HUES64 (cell line): ENCODE results near the gene DHFR.
"Not testable (repeated sequence)": the region's sequence is repeated elsewhere in the genome, so short reads cannot be mapped to it uniquely, and the experiment has no call there.

Experiments
- H3K27ac ChIP-seq: 2 replicates; pipeline ENCODE4 v1.7.0; 2013; ENCODE audit warnings: low read depth, low read length, inconsistent platforms
- H3K27me3 ChIP-seq: 2 replicates; pipeline ENCODE4 v1.6.1; 2013; ENCODE audit warnings: mild to moderate bottlenecking, low read length; ENCODE audit not compliant: insufficient read depth
- H3K36me3 ChIP-seq: 2 replicates; pipeline ENCODE4 v1.6.1; 2013; ENCODE audit warnings: mild to moderate bottlenecking, low read length; ENCODE audit not compliant: insufficient read depth
- H3K4me1 ChIP-seq: 2 replicates; pipeline ENCODE4 v1.6.1; 2013; ENCODE audit warnings: mild to moderate bottlenecking, low read length, moderate library complexity; ENCODE audit not compliant: insufficient read depth
- H3K4me3 ChIP-seq: 2 replicates; pipeline ENCODE4 v1.5.1; 2013; ENCODE audit warnings: mild to moderate bottlenecking, low read length, moderate library complexity
- H3K9ac ChIP-seq: 2 replicates; pipeline ENCODE4 v1.6.1; 2013; ENCODE audit warnings: mild to moderate bottlenecking, low read depth, low read length
- H3K9me3 ChIP-seq: 2 replicates; pipeline ENCODE4 v1.6.1; 2013; ENCODE audit warnings: low read depth, low read length; ENCODE audit not compliant: insufficient read depth
- WGBS: fragments of 150-250, 120-280 bp; methylation state at CpG from one replicate; pipeline ENCODE4 v1.1.7; 2013; ENCODE audit warnings: missing lambda C conversion rate; 5-methylcytosine and 5-hydroxymethylcytosine counted together

The DHFR gene

DNA sequence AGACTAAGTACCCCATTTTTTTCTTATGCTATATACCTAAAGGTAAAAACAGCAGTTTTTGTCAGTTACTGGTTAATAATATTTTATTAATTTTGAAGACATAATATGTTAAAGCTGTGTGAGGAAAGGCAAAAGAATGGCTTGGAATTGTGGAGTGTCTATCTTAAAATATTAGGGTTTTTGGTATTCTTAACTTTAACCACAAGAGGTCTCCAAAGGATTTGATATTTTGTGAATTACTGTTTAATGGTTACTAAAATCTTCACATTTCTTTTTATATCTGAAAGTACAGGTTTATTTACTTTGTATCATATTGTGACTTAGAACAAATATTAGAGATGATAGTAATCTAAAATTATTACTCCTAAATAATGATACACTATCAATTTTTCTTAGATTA, 32.0 kb upstream of the DHFR start:
- peaks cover 7% of the 10 kb centered on the region for H3K4me1 ChIP-seq
- H3K27ac ChIP-seq: no peak overlapping the region
- no peaks in the 10 kb centered on the region for H3K27me3 ChIP-seq
- no peaks in the 10 kb centered on the region for H3K9me3 ChIP-seq
- H3K4me3 ChIP-seq: no peak overlapping the region
- H3K9ac ChIP-seq: no peak overlapping the region
- H3K36me3 ChIP-seq: peaks cover 18% of the 10 kb centered on the region

DNA sequence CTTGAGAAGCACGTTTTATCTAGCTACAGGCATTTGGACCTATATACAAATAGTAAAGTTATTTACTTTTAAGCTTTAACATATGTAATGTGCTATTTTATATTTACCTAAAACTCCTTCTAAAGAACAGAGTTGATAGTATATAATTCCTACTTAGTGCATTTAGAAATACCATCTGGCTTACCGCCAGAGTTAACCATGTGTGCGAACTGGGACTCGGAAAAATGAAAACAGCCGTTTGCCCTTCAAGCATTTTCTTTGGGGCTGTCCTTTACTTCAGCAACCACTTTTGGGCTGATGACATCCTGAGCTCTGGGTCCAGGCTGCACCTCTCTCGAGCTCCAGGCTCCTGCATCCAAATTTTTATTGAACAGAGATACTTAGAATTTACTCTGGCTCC, 21.9 kb upstream of the DHFR start:
- WGBS: 83% methylated on average over 5 of the region's 6 CpGs
- H3K9ac ChIP-seq: no peak overlapping the region
- peaks cover 76% of the 10 kb centered on the region for H3K36me3 ChIP-seq
- H3K9me3 ChIP-seq: no peaks in the 10 kb centered on the region
- no peaks in the 10 kb centered on the region for H3K4me1 ChIP-seq
- no peak overlapping the region for H3K27ac ChIP-seq
- H3K27me3 ChIP-seq: no peaks in the 10 kb centered on the region
- H3K4me3 ChIP-seq: no peak overlapping the region

DNA sequence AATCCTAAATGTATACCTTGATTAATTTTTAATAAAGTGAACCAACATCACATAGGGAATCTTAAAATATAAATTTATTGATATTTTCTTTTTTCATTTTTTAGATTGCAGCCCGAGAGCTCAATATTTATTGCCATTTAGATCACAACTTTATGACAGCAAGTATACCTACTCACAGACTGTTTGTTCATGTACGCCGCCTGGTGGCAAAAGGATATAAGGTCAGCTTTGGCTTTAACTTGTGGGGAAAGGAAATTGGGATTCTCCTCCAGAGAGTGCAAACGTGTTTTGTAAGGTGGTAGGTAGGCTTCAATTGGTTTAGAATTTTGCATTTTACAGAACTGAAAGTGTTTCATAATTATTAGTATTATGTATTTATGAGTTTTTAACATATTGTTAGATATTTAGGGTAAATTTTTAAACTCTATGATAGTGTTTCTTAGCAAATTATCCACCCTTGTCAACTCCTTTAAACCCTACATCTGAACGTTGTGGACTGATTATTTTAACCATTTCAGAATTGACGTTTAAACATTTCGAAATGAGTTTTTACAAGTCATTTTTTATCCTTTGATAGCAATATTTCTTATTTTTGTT, 17.5 kb upstream of the DHFR start:
- no peaks in the 10 kb centered on the region for H3K27me3 ChIP-seq
- H3K4me1 ChIP-seq: no peaks in the 10 kb centered on the region
- H3K9me3 ChIP-seq: no peaks in the 10 kb centered on the region
- no peak overlapping the region for H3K9ac ChIP-seq
- peaks cover 69% of the 10 kb centered on the region for H3K36me3 ChIP-seq
- no peak overlapping the region for H3K4me3 ChIP-seq
- 46% methylated on average over 5 of the region's 7 CpGs for WGBS
- no peak overlapping the region for H3K27ac ChIP-seq

DNA sequence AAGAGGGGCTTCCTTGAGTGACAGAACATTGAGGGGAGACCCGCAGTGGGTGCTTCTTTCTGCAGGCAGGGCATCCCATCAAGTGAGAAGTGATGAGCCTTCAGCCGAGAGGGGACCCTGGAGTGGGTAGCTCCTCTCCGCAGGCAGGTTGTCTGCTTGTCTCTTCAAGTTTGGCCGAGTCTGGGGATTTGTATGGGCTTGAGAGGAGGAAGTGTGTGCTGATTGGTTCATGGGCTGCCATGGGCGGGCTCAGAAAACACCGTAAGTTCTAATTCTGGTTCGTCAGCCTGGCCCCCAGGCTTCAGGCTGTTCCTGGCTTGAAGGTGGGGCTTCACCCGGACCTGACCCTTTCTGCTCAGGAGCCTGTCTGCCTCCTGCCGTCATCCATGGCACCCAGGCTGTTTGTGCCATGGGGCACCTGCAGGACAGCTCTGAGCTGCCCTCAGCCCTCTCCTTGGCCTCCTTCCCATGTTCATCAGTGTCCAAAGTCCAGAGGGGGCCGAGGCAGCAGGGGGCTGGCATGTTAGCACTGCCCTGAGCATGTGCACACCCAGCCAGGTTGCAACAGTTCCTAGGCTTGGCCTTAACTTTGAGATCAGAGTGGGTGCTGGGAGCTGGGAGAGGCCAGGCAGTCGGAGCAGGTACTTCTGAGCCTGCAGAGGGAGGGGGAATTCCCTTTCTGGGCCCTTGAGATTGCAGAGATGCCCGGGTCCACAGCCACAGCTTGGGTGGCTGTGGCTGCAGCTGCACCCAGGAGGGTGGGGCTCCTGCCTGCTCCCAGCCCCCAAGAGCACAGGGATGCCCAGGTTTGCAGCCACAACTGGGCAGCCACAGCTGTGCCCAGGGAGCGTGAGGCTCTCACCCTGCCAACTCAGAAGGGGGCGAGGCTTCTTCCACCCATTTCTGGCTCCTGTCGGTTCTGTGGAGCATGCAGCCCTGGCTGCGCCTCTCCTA, 13.5 kb upstream of the DHFR start:
- no peak overlapping the region for H3K9ac ChIP-seq
- WGBS: 92% methylated on average over 16 of the region's 16 CpGs
- no peaks in the 10 kb centered on the region for H3K4me1 ChIP-seq
- H3K9me3 ChIP-seq: no peaks in the 10 kb centered on the region
- no peak overlapping the region for H3K27ac ChIP-seq
- H3K36me3 ChIP-seq: peaks cover 73% of the 10 kb centered on the region
- no peaks in the 10 kb centered on the region for H3K27me3 ChIP-seq
- H3K4me3 ChIP-seq: no peak overlapping the region

DNA sequence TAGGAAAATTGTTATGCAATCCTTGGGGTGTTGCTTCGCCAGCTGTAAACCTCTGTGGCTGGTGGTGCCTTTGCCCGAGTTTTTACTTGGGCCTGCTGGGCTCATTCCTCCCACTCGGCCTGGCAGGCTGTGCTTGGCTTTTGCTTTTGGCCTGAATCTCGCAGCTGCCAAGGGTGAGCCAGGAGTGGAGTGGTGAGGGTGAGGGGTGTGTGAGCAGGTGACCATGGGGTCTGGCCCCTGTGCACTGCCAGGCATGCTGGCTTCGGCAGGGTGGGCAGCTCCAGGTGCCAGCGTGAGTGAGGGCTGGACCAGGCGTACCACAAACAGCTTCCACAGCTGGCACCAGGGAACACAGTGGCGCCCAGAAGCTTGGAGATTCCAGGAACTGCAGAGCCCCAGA, 12.6 kb upstream of the DHFR start:
- H3K27ac ChIP-seq: no peak overlapping the region
- H3K4me3 ChIP-seq: no peak overlapping the region
- no peaks in the 10 kb centered on the region for H3K27me3 ChIP-seq
- 86% methylated on average over 8 of the region's 8 CpGs for WGBS
- H3K9ac ChIP-seq: no peak overlapping the region
- peaks cover 72% of the 10 kb centered on the region for H3K36me3 ChIP-seq
- no peaks in the 10 kb centered on the region for H3K4me1 ChIP-seq
- H3K9me3 ChIP-seq: no peaks in the 10 kb centered on the region

DNA sequence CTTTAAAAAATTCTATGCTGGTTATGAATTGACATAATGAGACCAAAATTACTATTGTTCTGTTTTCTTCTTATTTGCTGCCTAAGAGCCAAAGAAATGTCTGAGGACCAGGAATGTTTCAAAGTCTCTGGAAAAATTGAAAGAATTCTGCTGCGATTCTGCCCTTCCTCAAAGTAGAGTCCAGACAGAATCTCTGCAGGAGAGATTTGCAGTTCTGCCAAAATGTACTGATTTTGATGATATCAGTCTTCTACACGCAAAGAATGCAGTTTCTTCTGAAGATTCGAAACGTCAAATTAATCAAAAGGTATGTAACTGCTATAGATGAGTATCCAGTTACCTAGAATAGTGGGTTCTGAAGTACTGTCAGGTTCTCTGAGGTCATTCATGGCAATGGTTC, 10.3 kb upstream of the DHFR start:
- WGBS: 97% methylated on average over 4 of the region's 4 CpGs

GRCh38 chr5:80662108-80662507, 7.3 kb upstream of the DHFR start:
- Histone ChIP-seq H3K27me3 (no peaks in the 10 kb centered on the region), H3K4me3 (no peak overlapping the region), H3K36me3 (peaks cover 98% of the 10 kb centered on the region), H3K4me1 (no peaks in the 10 kb centered on the region), H3K27ac (no peak overlapping the region), H3K9me3 (no peaks in the 10 kb centered on the region), H3K9ac (no peak overlapping the region)
- WGBS: no CpG with 5 or more reads among the region's 1 CpG

More for the DNA sequence above, 10.3 kb upstream of the DHFR start:
- Histone ChIP-seq H3K9me3 (no peaks in the 10 kb centered on the region), H3K4me1 (no peaks in the 10 kb centered on the region), H3K4me3 (no peak overlapping the region), H3K9ac (no peak overlapping the region), H3K36me3 (peaks cover 82% of the 10 kb centered on the region), H3K27ac (no peak overlapping the region), H3K27me3 (no peaks in the 10 kb centered on the region)

DNA sequence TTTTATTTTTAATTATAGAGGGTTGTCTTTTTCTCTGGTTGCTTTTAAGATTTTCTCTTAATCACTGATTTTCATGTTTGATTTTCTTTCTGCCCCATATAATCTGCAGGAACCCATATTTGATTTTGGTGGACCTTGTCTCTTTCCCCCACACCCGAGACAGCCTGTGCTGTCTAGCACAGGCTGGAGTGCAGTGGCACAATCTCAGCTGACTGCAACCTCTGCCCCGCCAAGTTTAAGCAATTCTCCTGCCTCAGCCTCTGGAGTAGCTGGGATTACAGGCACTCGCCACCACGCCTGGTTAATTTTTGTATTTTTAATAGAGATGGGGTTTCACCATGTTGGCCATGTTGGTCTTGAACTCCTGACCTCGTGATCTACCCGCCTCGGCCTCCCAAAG, 5.9 kb upstream of the DHFR start:
- H3K36me3 ChIP-seq: peaks cover 93% of the 10 kb centered on the region
- not testable (repeated sequence) for H3K27ac ChIP-seq, H3K27me3 ChIP-seq, H3K9me3 ChIP-seq, H3K4me3 ChIP-seq, H3K9ac ChIP-seq, H3K4me1 ChIP-seq
- WGBS: 94% methylated on average over 7 of the region's 7 CpGs

DNA sequence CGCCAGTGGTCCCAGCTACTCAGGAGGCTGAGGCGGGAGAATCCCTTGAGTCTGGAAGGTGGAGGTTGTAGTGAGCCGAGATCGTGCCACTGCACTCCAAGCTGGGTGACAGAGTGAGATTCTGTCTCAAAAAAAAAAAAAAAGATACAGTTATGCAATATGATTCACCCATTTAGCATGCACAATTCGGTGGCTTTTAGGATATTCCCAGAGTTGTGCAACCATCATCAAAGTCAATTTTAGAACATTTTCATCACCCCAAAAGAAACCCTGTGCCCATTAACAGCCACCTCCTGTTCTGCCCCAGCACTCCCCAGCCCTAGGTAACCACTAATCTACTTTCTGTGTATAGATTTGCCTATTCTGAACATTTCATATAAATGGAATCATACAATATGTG, 4.3 kb upstream of the DHFR start:
- Histone ChIP-seq H3K36me3 (peaks cover 78% of the 10 kb centered on the region), H3K27me3 (no peaks in the 10 kb centered on the region), H3K9ac (no peak overlapping the region), H3K9me3 (no peaks in the 10 kb centered on the region), H3K4me1 (peaks cover 14% of the 10 kb centered on the region), H3K27ac (no peak overlapping the region), H3K4me3 (no peak overlapping the region)
- 91% methylated on average over 3 of the region's 5 CpGs for WGBS

- Histone ChIP-seq H3K4me1 (peaks cover 20% of the 10 kb centered on the region), H3K9ac (no peak overlapping the region; the same call in 1 of the 2 replicates), H3K36me3 (peaks cover 59% of the 10 kb centered on the region), H3K9me3 (no peaks in the 10 kb centered on the region), H3K27ac (no peak overlapping the region; the same call in 1 of the 2 replicates), H3K27me3 (no peaks in the 10 kb centered on the region), H3K4me3 (no peak overlapping the region)
- WGBS: 32% methylated on average over 1 of the region's 1 CpG
Observed at GRCh38 chr5:80656425-80656824, 1.6 kb upstream of the DHFR start.

- Histone ChIP-seq H3K27me3 (no peaks in the 10 kb centered on the region), H3K9me3 (no peaks in the 10 kb centered on the region), H3K36me3 (peaks cover 48% of the 10 kb centered on the region), H3K9ac (peak overlapping the region; percentile 99), H3K4me1 (peaks cover 20% of the 10 kb centered on the region), H3K27ac (peak overlapping the region; percentile 22), H3K4me3 (peak overlapping the region; percentile 100)
- WGBS: 35% methylated on average over 7 of the region's 7 CpGs
Observed at GRCh38 chr5:80655231-80655774, 520 bp upstream of the DHFR start.
